Frontal cortex (tissue), 4 donors: ENCODE results near the gene SND1. TPM values are rescaled to one million over a fixed set of nuclear protein-coding genes. Genes with fewer than 3 reads are reported as not detected.

Experiments
- DNase-seq, 2 donors: peaks; one replicate each; pipeline ENCODE4 v3.0.0; 2012; ENCODE audit warnings: low spot score in 2 of 2
- FAIRE-seq: peaks from 2 replicates; lab custom pipeline; 2012; peaks lifted over from hg19 to GRCh38; lab: Jason Lieb, UNC
- total RNA-seq: library from RNA; depleted of rRNA; stranded (reverse); fragments of >200 nt; gene quantifications from one replicate; pipeline ENCODE4 v1.2.3, GENCODE V29; 2014
- donor health status: control.
- donor health status: control.
- donor health status: control.

SND1 gene
- total RNA-seq, 1 donor from 2014 or later, result 56.3 TPM

DNA sequence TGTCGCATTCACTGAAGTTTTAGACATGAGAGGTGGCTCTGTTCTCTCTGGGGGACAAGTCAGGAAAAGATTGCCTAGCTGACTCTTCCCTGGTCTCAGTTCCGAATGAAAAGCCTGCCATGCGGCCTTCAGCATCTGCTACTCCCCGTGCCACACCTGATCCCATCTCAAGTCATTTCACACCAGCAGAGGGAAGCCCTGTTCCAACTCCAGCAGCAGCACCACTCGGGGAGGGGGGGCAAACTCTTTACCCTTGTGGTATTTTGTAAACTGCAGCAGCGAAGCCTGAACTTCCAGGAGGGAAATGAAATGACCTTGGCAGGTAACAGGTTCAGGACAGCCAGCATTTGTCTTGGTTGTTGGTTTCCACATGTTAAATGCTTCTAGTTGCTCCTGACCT lies 365.5 kb downstream of the SND1 start:
- DNase-seq (no peak), FAIRE-seq (no peak)

DNA sequence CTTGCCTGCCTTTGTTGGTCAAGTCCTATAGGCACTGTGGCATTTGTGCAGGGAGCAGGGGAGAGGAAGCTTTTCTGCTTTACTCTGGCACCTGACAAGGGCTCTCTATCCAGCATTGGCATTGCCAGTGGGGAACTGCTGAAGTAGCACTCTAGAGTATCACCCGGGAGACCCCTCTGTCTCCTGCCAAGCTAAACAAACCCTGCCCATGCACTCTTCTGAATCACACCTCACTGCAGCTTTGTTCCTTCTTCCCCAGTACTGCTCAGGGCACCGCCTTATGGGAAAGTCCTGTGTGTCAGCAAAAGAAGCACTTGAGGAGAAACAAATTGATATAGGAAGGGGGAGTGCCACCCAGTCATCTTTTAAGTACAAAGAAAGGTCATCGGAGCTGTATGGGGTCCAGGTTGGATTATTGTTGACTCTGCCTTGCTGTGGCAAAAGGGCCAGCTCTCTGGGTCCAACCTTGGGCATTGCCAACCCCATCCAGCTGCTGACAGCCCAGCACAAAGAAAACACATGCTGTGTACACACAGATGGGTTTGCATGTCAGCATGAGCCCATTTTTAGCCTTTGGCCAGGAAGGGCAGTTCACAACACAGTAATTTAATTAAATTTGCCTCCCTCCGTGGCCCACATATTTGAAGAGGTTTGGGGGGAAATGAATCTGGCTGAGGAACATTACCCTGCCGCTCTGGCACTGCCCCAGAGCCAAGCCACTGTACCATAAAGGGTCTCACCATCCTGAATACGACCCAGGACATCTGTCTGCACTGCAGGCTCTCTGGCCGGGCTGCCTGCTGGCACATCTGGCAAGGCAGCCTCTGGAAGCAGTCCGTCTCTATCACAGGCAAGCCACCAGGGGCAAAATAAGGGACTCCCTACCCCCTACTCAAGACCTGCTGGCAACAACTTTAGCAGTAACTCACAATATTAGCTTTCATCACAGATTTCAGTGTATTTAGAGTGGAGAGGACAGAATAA lies 366.2 kb downstream of the SND1 start:
- no peak for FAIRE-seq
- DNase-seq, result no peak

DNA sequence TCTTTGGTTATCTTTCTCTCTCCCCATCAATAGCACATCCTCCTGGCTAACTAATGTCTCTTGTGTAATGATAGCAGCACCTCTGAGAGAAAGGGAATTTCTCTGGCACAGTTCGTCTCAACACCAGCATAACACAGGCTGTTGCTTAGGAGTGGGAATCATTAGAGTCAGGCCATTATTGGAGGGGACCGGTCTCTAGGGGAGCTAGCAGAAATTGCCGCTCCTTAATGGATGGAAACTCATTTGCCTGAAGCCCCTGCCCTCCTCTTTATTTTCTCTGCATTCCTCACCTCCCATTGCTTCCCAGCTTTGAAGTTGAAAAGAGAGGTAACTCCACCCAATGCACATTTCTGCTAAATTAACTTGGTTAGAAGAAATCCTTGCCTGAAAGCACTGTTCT lies 367.3 kb downstream of the SND1 start:
- DNase-seq (no peak), FAIRE-seq (no peak)

DNA sequence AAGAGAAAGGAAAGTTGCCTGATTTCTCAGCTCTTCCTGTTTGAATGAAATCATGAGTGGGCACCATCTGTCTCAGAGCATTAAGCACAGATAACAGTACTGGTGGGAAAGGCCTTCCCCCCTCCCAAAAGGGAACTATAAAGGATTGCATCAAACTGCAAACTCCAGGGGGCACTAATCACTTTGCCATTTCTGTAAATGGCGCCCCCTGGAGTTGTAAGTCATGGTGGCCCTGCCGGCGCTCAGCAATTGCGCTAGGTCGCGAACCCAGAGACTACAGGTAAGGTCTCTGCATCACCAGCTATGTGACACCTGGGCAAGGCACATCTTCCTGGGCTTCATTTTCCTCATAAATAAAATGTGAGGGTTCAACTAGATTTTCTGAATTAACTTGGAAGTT lies 368.2 kb downstream of the SND1 start:
- FAIRE-seq, result no peak
- DNase-seq, result no peak

DNA sequence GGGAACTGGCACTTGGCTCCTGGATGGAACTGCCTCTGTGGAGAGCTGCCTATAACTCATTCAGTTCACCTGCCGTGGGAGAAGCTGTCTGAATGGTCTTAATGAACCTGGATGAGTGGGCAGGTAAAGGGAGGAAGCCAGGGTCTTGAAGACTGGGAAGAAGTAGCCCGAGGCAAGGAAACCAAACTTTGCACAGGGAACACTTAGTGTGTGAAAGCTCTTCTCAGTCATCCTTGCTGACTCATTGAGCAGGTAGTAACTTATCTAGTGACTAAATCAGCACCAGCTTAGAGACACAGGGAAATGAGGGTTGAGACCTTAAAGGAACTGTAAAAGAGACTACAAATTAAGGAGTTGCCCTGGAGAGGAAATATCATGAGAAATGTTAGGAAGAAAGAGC lies 369.4 kb downstream of the SND1 start:
- DNase-seq (no peak), FAIRE-seq (no peak)

DNA sequence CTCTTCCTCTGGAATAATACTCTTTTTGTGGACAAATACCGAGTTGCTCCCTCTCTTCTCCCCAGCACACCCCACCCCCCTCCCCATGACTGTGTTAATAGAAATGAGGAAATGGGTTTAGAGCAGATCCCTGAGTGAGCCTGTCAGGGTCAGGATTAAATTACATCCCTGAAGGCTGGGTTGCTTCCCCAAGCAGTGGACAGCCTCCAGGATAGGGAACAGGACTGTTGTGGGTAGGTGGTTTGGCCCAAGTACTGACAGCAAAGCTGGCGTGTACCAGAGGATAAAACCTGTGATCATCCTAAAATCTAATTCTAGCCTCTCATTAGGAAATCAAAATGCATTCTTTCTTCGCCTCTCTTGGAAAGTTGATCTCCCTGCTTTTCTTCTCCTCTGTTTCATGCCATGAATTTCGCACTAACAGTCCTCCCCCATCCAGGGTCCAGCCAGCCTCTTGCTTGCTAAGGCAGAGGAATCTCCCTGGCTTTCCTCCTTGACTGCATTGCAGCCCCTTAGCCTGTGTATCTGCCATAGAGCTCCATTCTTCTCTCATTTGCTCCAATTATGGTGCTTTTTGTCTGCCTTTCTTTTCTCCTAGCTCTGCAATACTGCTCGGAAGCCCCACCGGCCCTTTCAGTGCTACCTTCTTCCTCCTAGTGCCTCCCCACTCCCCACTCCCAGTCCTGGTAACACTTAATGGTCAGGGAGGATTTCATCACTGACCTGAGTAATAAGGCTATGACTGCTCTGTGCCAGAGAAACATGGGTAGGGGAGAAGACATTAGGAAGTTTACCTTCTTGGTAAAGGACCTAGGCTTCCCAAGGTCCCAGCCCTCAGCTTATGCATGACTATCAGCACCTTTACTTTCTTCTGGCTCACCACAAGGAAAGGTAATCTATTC lies 370.9 kb downstream of the SND1 start:
- DNase-seq (no peak), FAIRE-seq (no peak)

DNA sequence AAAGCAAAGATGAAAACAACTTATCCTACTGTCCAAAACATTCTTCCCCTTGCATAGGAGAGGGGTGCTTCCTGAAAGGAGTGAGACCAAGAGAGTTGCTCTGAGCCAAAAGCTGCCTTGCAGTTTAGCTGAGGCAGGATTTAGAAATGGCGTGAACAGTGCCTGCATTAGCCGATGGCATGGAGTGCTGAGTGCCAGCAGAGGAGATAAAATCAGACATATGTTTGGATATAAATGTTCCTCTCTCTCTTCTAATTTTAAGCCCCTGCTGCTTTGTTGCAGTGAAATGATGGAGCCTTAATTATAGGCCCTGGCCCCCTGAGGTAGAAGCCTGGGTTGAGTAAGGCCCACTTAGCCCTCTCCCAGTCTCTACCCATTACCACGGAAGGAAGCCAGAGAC lies 372.2 kb downstream of the SND1 start:
- FAIRE-seq (no peak), DNase-seq (no peak)

DNA sequence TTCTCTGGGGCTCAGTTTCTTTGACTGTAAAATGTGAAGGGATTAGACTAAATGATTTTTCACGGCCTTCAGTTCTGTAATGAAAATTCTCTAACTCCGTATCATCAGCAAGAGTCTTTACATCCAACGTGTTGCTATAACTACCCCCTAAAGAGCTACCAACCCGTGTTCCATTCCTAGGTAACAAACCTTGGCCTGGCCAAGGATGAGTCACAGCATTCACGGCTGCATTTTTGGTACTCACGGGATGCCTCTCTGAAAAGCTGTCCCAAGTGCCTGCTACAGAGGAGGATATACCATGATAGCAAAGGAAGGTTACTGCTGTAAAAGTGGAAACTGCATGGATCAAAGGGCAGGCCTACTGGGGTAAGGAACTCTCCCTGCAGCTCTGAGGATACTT lies 373.4 kb downstream of the SND1 start:
- FAIRE-seq (no peak), DNase-seq (no peak)

DNA sequence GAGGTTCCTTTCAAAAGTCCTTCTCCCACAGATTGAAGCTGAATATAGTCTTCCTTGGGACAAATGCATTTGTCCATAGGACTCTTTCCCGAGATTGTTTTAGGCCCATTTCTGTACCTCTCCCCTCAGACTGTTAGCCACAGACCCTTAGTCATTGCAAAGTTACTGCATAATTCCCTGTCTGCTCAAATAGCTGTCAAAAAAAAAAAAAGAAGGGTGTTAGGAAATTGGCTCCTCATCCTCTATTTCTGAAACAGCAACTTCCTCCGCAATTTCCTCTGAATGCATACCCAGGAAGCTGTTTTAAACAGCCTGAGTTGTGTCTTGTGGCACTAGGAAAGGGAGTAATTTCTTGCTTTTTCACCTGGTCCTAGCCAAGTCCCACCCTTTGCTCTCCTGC lies 373.8 kb downstream of the SND1 start:
- FAIRE-seq (no peak), DNase-seq (no peak)

DNA sequence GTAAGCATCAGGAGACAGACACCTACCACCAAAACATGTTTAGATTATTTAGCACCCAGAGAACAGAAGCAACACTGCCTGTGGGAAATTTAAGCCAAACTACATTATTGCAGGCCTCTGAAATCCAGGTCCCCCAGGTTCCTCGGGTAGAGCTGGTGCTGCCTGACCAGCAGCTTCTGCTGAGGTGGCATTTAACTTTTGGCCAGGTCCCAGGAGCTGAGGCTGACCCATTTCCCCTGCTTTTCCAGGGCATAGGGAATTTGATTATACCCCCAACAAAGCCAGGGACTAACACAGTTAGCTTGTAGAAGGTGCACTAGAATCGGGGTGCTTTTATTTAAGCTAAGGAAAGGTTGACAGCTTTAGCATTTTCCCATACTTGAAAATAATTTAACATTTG lies 374.6 kb downstream of the SND1 start:
- DNase-seq, result no peak
- no peak for FAIRE-seq

DNA sequence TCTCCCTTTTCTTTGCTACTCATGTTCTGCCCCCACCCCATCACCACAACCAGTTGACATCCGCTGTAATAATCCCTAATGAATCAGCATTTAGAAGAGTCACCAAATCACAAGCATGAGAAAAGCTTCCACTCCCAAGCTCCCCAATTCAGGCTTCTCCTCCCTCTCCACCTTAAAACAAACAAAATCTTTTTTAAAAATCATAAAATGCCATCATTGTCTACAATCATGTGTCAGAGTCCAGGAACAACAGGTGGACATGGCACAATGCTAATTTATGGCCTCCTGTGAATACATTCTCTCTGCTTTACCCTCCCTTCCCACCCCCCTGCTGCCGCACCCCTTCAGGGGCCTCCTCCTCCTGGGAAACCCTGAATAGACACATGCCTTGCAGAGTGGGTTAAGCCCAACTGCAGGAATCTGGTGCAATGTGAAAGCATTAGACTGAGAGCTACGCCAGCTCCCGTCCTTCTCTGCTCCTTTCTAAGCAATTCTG lies 375.5 kb downstream of the SND1 start:
- DNase-seq, result no peak
- FAIRE-seq, result no peak

DNA sequence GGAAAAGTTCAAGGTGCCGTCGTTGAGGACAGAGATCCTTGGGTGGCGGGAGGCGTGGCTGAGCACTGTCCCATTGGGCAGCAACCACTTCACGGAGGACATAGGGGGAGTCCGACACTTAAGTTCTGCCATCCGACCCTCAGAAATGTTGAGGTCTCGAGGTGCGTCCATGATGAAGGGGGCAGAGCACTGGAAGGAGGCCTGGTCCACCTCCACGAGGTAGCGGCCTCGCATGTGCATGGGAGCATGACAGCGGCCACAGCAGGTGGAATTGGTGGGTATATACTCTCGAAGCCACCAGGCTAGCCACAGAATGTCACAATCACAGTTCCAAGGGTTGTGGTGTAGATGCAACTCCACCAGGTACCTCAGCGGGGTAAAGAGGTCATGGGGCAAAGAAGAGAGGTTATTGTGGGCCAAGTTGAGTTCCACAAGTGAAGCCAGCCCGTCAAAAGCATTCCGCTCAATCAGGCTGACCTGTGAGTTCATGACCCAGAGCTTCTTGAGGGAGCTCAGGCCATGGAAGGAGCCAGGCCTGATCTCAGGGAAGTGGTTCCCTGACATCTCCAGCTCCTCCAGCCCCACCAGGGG lies 377.5 kb downstream of the SND1 start:
- no peak for DNase-seq
- FAIRE-seq, result no peak

DNA sequence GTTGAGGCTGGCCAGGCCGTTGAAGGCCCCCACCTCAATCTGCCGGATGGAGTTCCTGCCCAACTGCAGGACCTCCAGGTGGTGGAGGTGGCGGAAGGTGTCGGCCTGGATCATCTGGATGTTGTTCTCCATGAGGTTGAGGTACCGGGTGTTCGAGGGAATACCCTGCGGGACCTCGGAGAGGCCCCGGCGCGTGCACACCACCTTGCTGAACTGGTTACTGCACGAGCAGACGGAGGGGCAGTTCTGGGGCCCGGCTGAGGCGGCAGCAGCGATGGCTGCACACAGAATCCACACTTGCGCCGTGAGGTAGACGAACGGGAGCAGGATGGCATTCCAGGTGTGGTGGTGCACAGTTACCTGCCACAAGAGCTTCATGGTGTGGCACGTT lies 378.3 kb downstream of the SND1 start:
- DNase-seq (no peak), FAIRE-seq (no peak)

DNA sequence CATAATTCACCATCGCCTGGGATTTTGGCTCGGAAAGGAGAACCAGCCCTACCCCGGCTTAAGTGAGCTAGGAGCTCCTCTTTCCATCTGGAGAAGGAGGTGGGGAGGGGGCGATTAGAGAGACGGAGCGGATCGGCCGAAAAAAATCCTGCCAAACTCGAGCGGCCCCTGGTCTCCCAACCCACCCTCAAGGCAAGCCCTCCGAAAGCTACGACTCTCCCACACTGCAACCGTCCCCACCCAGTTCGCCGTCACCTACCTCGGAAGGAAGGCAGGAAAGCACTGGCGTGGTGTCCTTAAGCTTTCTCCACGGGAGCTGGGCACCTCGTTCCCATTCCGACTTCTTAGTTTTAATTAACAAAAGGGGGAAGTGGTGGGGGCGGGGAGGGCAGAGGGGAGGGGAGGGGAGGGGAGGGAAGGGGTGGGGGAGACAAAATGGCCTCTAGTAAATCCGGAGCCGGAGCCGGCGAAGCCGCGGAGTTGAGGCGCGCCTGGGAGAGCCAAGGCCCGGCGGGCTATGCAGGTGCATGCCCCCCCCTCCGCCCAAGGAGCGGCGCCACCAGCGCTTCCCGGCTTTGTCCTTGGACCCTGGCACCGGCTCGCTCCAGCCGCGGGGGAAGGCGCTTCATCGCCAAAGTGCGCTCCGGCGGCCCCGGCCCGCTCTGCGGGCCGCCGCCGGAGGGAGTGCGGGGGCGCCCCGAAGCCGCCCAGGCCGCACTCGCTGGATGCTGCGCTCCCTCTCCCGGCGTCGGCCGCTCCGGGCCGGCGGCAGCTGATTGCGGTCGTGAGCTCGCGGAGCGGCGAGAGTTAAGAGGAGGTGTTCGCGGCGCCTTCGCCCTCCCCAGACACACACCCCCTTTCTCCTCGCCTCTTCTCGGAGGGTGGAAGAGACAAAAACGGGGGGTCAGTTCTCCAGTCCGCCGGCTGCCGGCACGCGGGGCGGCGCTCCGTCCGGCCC lies 378.9 kb downstream of the SND1 start, which contains the start of gene LRRC4:
TSS of gene LRRC4 (minus strand) at position 784 of the 958 bp plus-strand sequence. CDS start 797 bp downstream, outside the sequence.
- peak; percentile 55 to 73 for DNase-seq
- no peak for FAIRE-seq

DNA sequence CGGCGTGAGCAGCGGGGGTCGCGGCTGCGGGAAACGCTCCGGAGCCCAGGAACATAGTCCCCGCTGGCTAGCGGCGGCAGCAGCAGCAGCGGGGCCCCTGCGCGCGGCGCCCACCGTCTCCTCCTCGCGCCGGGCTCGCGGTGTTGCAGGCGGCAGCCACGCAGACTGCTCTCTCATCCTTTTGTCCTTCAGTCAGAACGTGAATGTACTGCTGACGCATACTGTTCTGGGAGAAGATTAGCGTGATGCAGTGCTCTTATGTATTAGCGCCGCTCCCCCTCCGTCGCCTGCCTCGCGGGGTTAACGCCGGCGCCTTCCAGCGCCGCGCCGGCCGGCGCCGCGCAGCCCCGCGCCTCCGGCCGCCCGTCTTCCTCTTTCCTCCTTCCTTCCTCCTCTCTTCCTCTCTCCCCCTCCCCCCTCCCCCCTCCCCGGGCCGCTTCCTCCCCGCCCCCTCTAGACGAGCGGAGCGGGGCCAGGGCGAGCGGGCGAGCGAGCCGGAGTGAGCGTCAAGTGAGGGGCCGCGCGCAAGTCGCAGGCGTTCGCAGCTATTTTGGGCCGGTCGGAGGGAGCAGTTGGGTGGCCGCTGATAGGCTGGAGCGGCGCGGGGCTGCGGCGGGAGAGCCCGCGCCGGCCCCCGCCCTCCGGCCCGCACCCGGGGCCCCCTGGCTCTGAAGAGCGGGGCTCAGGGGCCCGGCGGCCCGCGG lies 380.1 kb downstream of the SND1 start:
- FAIRE-seq, result no peak
- DNase-seq, result peak; percentile 76 to 77

DNA sequence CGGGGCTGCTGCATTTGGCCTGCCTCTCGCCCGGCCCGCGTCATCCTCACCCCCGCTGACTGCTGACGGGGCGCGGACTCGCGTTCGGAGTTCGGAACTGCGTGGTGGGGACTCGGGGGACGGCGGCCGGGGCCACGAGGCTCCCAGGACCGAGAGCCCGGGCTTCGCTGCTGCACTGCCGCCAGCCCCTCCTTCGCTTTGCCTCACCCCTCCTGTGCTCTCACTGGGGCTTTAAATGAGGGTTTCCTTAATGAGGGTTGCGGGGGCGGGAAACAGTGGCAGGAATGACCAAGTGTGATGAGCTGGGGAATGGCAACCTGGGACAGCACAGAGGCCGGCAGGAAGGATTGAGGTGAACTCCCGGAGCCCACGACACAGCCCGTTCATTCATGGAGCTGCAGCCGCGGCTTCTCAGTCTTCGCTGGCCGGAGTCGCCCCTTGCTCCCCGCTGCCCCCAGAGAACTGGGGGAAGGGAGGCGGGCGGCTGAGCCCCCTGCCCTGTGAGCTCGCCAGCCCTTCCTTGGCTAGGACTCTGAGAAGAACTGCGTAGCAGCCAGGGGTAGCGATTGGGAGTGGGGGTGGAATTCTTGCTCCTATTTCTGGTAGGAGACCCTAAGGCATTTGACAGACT lies 380.7 kb downstream of the SND1 start:
- peak; percentile 55 to 59 for DNase-seq
- FAIRE-seq, result no peak

DNA sequence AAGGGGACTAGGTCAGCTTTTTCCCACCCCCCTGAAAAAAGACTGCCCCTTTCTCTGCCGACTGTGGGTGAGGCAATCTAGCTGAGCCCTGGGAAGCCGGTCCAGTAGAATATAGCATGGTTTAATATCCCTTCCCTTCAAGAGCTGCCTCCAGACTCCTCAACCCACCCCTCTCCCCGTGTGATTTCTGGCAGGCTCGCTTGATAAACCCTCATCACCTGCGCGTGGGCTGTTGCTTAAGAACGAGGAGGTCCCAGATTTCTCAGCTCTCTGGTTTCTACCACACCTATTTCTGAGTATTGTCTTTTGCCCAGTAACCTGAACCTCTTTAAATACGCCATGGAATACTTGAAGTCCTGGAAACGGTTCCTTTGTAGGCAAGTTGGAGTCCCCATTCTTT lies 381.3 kb downstream of the SND1 start:
- DNase-seq (no peak), FAIRE-seq (no peak)

DNA sequence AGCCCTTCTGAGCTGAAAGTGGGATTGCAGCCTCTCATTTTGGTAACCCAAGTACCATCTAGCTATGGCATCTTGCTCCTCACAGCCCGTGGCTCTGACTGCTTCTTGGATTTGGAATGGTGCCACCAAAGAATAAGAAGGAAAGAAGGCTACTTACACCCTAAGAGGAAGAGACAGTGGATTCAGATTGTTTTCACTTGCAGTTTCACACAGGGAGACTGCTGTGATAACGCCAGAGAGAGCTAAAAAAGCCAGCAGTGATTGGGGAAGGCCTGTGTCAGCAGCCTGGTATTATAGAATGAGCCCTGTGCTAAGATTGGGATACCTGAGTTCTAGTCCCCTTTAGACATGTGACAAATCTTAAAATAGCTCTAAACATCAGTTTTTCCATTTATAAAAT lies 382.8 kb downstream of the SND1 start:
- DNase-seq (no peak), FAIRE-seq (no peak)
